Vagina (tissue), 2 donors: ENCODE data around the gene C2CD4B. TPM values are rescaled to one million over a fixed set of nuclear protein-coding genes. Genes with fewer than 3 reads are reported as not detected.

ENCODE experiments used
- DNase-seq, 2 donors: peaks; one replicate each; pipeline ENCODE4 v3.0.0-alpha.2; 2017; ENCODE audit errors: extremely low spot score in 2 of 2
- H3K27ac ChIP-seq: fragments of 200-600 bp; sonication (generic); one replicate; pipeline ENCODE4 v1.5.1; 2019
- H3K27me3 ChIP-seq: fragments of 200-600 bp; sonication (generic); one replicate; pipeline ENCODE4 v1.5.1; 2019
- H3K36me3 ChIP-seq, 2 donors: fragments of 200-600 bp; sonication (generic); one replicate each; pipeline ENCODE4 v1.5.1; 2017 to 2019
- H3K4me1 ChIP-seq: fragments of 200-600 bp; sonication (generic); one replicate; pipeline ENCODE4 v1.5.1; 2019
- H3K4me3 ChIP-seq, 2 donors: fragments of 200-600 bp; sonication (generic); 1 replicate in 1 of 2; 2 replicates in 1 of 2; pipeline ENCODE4 v1.5.1; 2016 to 2019
- H3K9me3 ChIP-seq: fragments of 200-600 bp; sonication (generic); one replicate; pipeline ENCODE4 v1.5.1; 2019
- CTCF ChIP-seq, 3 experiments: fragments of 450-650 bp in 2 of 3; fragments of 200-600 bp in 1 of 3; sonication (generic) in 1 of 3; IDR thresholded peaks; one replicate each; pipeline ENCODE4 v1.5.1; 2017 to 2019; ENCODE audit warnings: antibody characterized with exemption in 3 of 3, mild to moderate bottlenecking in 2 of 3, moderate library complexity in 2 of 3
- POLR2A ChIP-seq, 2 donors: fragments of 450-650 bp; IDR thresholded peaks; one replicate each; pipeline ENCODE4 v1.6.1; 2017; ENCODE audit warnings: antibody characterized with exemption in 2 of 2, mild to moderate bottlenecking in 2 of 2, moderate library complexity in 2 of 2
- POLR2AphosphoS5 ChIP-seq, 2 donors: sonication (generic); formaldehyde crosslinking; IDR thresholded peaks; one replicate each; pipeline ENCODE4 v1.9.0; 2017; ENCODE audit warnings: antibody characterized with exemption in 2 of 2, mild to moderate bottlenecking in 2 of 2, low read depth in 1 of 2; ENCODE audit not compliant: insufficient read depth in 1 of 2
- intact Hi-C: fragments of 100-400 bp; cut with DNase I; formaldehyde crosslinking; loops from one replicate; pipeline ENCODE4 v1.15.1; 2023
- total RNA-seq: library from RNA; depleted of rRNA; stranded (reverse); fragments of >200 nt; gene quantifications from one replicate; pipeline ENCODE4 v1.2.3, GENCODE V29; 2016

C2CD4B gene
- total RNA-seq, 1 donor from 2014 or later = 0.49 TPM

GRCh38 chr15:62208884-62209283, 43.8 kb upstream of the C2CD4B start:
- DNase-seq = no peak
- no peaks in the 10 kb centered on the region for H3K36me3 ChIP-seq
- no peaks in the 10 kb centered on the region for H3K9me3 ChIP-seq
- no peak overlapping the region for H3K27ac ChIP-seq
- intact Hi-C loops = no loop called here
- TF ChIP-seq POLR2A (IDR thresholded peaks at IDR 0.05) = no peak
- TF ChIP-seq POLR2AphosphoS5 (IDR thresholded peaks at IDR 0.05; ENCODE audit: insufficient read depth in 1 of 2, low read depth in 1 of 2) = no peak
- no peak for TF ChIP-seq CTCF (IDR thresholded peaks at IDR 0.05)
- H3K27me3 ChIP-seq = no peaks in the 10 kb centered on the region
- no peak overlapping the region for H3K4me3 ChIP-seq
- H3K4me1 ChIP-seq = no peaks in the 10 kb centered on the region

GRCh38 chr15:62208367-62208766, 43.3 kb upstream of the C2CD4B start:
- H3K4me1 ChIP-seq = no peaks in the 10 kb centered on the region
- no peak overlapping the region for H3K27ac ChIP-seq
- no peak for DNase-seq
- TF ChIP-seq CTCF (IDR thresholded peaks at IDR 0.05) (no peak), POLR2A (IDR thresholded peaks at IDR 0.05) (no peak), POLR2AphosphoS5 (IDR thresholded peaks at IDR 0.05; ENCODE audit: insufficient read depth in 1 of 2, low read depth in 1 of 2) (no peak)
- no peaks in the 10 kb centered on the region for H3K9me3 ChIP-seq
- no peaks in the 10 kb centered on the region for H3K36me3 ChIP-seq
- no peak overlapping the region for H3K4me3 ChIP-seq
- H3K27me3 ChIP-seq = no peaks in the 10 kb centered on the region
- intact Hi-C loops = no loop called here

GRCh38 chr15:62190675-62191074, 25.6 kb upstream of the C2CD4B start:
- H3K36me3 ChIP-seq = no peaks in the 10 kb centered on the region
- H3K9me3 ChIP-seq = no peaks in the 10 kb centered on the region
- no peaks in the 10 kb centered on the region for H3K27me3 ChIP-seq
- DNase-seq = no peak
- intact Hi-C loops = no loop called here
- no peak for TF ChIP-seq CTCF (IDR thresholded peaks at IDR 0.05)
- no peak for TF ChIP-seq POLR2A (IDR thresholded peaks at IDR 0.05)
- no peak for TF ChIP-seq POLR2AphosphoS5 (IDR thresholded peaks at IDR 0.05; ENCODE audit: insufficient read depth in 1 of 2, low read depth in 1 of 2)
- H3K4me1 ChIP-seq = no peaks in the 10 kb centered on the region
- no peak overlapping the region for H3K4me3 ChIP-seq
- H3K27ac ChIP-seq = no peak overlapping the region

- Histone ChIP-seq H3K4me3 (no peak overlapping the region), H3K27me3 (no peaks in the 10 kb centered on the region), H3K27ac (no peak overlapping the region), H3K9me3 (no peaks in the 10 kb centered on the region), H3K36me3 (no peaks in the 10 kb centered on the region), H3K4me1 (no peaks in the 10 kb centered on the region)
- TF ChIP-seq CTCF (IDR thresholded peaks at IDR 0.05) (no peak), POLR2AphosphoS5 (IDR thresholded peaks at IDR 0.05; ENCODE audit: insufficient read depth in 1 of 2, low read depth in 1 of 2) (no peak), POLR2A (IDR thresholded peaks at IDR 0.05) (no peak)
- DNase-seq = no peak
- intact Hi-C loops = no loop called here
Measured at GRCh38 chr15:62190274-62190673, 25.2 kb upstream of the C2CD4B start.

GRCh38 chr15:62188744-62189143, 23.7 kb upstream of the C2CD4B start:
- H3K4me1 ChIP-seq = no peaks in the 10 kb centered on the region
- DNase-seq = no peak
- no peak overlapping the region for H3K27ac ChIP-seq
- no peak overlapping the region for H3K4me3 ChIP-seq
- TF ChIP-seq POLR2A (IDR thresholded peaks at IDR 0.05) (no peak), CTCF (IDR thresholded peaks at IDR 0.05) (no peak)
- H3K36me3 ChIP-seq = no peaks in the 10 kb centered on the region
- no peaks in the 10 kb centered on the region for H3K9me3 ChIP-seq
- intact Hi-C loops = no loop called here
- H3K27me3 ChIP-seq = no peaks in the 10 kb centered on the region
